Duodenal mucosa (tissue), 2 donors: ENCODE measurements around the gene LRRC31.

Source experiments
- H3K27ac ChIP-seq: one replicate; pipeline ENCODE4 v1.7.0; 2013; ENCODE audit warnings: low read depth, low read length
- H3K27me3 ChIP-seq, 2 donors: one replicate each; pipeline ENCODE4 v1.7.0; 2013; ENCODE audit warnings: low read length in 2 of 2, control low read depth in 1 of 2; ENCODE audit not compliant: insufficient read depth in 2 of 2, control insufficient read depth in 1 of 2
- H3K36me3 ChIP-seq, 2 donors: one replicate each; pipeline ENCODE4 v1.7.0; 2013; ENCODE audit warnings: low read length in 2 of 2, control low read depth in 1 of 2; ENCODE audit not compliant: insufficient read depth in 2 of 2, control insufficient read depth in 1 of 2
- H3K4me1 ChIP-seq, 2 donors: one replicate each; pipeline ENCODE4 v1.7.0; 2013; ENCODE audit warnings: low read length in 2 of 2, control low read depth in 1 of 2; ENCODE audit not compliant: insufficient read depth in 2 of 2, control insufficient read depth in 1 of 2
- H3K4me3 ChIP-seq, 2 donors: one replicate each; pipeline ENCODE4 v1.7.0; 2013; ENCODE audit warnings: low read length in 2 of 2, low read depth in 1 of 2
- H3K9ac ChIP-seq, 2 donors: one replicate each; pipeline ENCODE4 v1.7.0; 2013; ENCODE audit warnings: low read length in 2 of 2, low read depth in 1 of 2
- H3K9me3 ChIP-seq, 2 donors: one replicate each; pipeline ENCODE4 v1.7.0; 2013; ENCODE audit warnings: low read length in 2 of 2, control low read depth in 1 of 2; ENCODE audit not compliant: control insufficient read depth in 1 of 2

The LRRC31 gene

DNA sequence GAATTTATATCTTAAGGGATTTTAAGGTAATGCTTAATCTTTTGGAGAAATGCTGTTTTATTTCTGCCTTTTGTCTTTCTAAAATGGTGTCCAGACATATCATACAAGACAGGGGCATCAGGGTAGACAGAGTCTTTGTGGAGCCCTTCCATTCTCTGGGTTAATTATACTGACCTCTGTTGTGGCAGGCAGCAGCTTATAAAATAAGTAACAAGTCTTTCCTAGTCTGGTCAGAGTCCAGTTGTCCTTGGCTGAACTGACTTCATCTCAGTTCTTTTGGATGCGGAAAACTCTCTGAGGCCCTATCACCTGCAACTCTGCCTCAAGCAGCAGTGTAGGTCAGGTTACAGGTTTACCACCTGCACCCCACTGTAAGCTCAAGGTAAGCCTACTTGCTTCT lies 77.4 kb downstream of the LRRC31 start:
- Histone ChIP-seq H3K9me3 (no peaks in the 10 kb centered on the region), H3K27me3 (no peaks in the 10 kb centered on the region), H3K36me3 (peaks cover 4 to 11% of the 10 kb centered on the region in 2 donors), H3K27ac (no peak overlapping the region), H3K4me1 (no peaks in the 10 kb centered on the region), H3K4me3 (no peak overlapping the region), H3K9ac (no peak overlapping the region)

DNA sequence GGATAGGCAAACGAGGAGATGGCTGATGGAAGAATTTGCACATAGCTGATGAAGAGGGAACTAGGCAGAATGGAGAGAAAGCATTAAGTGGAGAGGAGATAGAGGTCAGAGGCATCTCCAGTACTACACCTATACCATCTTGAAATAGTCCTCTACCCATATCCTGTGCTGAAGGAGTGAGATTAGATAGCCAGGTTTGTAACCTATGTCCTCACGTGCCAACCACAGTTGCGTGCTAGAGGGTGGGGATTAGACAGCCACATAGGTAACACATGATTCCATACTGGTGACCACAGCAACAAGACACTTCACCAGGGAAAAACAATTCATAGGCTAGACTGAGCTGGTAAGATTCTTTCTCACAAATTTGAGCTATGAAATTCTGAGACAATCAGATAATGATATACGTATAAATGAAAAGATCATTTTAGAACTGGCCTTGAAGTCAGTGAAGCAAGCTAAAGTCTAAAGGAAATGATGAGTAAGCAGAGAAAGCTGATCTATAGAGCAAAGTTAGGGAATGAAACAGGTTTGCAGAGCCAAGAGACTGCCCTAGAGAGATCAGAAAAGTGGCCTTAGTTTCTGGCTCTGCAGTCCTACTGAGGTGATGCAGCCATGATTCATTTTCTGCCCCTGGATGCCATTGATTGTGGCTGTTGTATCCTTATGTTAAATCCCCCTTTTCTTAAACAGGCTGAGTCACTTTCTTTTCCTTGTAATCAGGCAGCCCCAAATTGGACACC lies 78.9 kb downstream of the LRRC31 start:
- Histone ChIP-seq H3K4me3 (no peak overlapping the region), H3K9ac (no peak overlapping the region), H3K27ac (no peak overlapping the region), H3K4me1 (no peaks in the 10 kb centered on the region), H3K27me3 (no peaks in the 10 kb centered on the region), H3K9me3 (no peaks in the 10 kb centered on the region), H3K36me3 (peaks cover 14 to 20% of the 10 kb centered on the region in 2 donors)

DNA sequence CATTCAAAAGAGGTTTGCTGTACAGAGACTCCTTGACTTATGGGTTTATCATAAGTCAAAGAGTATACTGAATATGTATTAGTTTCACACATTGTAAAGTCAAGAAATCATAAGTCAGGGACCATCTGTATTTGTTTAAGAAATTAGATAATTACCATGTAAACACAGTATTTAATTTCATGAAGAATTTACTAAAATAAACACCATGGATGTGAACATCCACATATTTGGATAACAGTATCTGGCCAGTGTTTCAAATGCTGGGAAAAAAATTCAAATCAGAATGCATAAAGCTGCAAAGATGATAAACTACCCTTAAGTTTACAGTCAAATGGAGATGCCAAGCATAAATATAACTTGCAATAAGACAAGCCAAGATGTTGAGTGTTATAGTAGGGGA lies 79.5 kb downstream of the LRRC31 start:
- H3K27me3 ChIP-seq: no peaks in the 10 kb centered on the region
- no peak overlapping the region for H3K4me3 ChIP-seq
- no peak overlapping the region for H3K9ac ChIP-seq
- H3K27ac ChIP-seq: no peak overlapping the region
- H3K36me3 ChIP-seq: peaks cover 20 to 24% of the 10 kb centered on the region in 2 donors
- no peaks in the 10 kb centered on the region for H3K4me1 ChIP-seq
- no peaks in the 10 kb centered on the region for H3K9me3 ChIP-seq
